Stimulated activated CD4-positive, alpha-beta T cell treated with anti-CD3 and anti-CD28 coated beads, Interleukin-1b, Interleukin-23, amount 100 ng/mL, for 4 hours (primary cell): ENCODE data around the gene STAB1.

Source experiments
- DNase-seq, 2 donors: peaks; one replicate each; pipeline ENCODE4 v3.0.0-alpha.2; 2020; ENCODE audit warnings: low read depth in 2 of 2

Gene STAB1

DNA sequence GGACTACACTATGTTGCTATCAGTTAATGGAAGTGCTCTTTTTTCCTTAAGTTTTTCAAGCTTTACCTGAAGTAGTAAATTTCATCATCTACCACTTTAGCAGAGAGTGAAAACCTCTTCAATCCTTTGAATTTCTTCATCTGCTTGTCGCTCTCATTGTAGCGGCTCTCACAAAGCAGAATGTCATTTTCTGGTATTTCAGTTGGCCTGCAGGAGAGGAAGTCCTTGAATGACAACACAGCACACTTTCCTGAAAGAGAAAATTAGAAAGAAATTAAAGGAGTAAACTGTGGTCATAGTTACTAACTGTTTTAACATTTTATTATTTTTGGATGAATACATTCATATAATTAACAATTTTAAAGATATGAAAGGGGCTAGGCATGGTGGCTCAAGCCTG is 68.8 kb downstream of the STAB1 start:
- DNase-seq: no peak

DNA sequence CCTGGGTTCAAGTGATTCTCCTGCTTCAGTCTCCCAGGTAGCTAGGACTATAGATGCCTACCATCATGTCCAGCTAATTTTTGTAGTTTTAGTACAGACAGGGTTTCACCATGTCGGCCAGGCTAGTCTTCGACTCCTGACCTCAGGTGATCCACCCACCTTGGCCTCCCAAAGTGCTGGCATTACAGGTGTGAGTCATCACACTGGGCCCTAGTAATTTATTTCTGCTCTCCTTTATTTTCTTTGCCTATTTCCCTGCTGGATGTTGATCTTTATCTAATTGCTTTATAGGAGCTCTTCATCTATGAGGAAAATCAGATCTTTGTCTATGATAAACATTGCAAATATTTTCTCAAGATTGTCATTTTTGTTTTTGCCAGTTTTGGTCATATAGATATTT is 72.9 kb downstream of the STAB1 start:
- DNase-seq: no peak

DNA sequence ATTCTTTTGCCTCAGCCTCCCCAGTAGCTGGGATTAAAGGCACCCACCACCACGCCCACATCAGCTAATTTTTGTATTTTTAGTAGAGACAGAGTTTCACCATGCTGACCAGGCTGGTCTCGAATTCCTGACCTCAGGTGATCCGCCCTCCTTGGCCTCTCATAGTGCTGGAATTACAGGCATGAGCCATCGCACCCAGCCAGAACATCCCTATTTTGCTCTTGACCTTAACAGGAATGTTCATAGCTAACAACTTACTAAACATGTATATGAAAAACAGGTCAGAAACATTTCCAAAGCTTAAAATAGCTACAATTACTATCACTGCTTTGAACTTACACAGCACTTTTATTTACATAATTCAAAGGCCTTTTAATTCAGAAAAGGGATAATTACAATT is 74.9 kb downstream of the STAB1 start:
- no peak for DNase-seq

DNA sequence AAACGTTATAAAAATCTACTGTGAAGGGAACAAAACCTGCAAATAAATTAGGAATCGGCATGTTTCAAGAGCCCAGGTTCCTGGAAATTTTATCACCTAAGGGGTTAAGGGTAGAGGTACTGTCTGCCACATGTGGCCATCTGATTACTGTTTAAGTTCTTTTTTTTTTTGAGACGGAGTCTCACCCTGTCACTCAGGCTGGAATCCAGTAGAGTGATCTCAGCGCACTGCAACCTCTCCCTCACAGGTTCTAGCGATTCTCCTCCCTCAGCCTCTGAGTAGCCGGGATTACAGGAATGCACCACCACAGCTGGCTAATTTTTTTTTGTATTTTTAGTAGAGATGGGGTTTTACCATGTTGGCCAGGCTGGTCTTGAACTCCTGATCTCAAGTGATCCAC is 77.1 kb downstream of the STAB1 start:
- no peak for DNase-seq
